Thyroid gland (tissue), 4 donors: ENCODE data around the gene MAPK6. TPM values are rescaled to one million over a fixed set of nuclear protein-coding genes. Genes with fewer than 3 reads are reported as not detected.

Source experiments
- DNase-seq, 2 donors: peaks; one replicate each; pipeline ENCODE4 v3.0.0-alpha.2; 2019
- H3K27ac ChIP-seq, 3 donors: fragments of 200-600 bp; sonication (generic); 1 replicate in 2 of 3; 2 replicates in 1 of 3; pipeline ENCODE4 v1.5.1; 2016 to 2019; ENCODE audit warnings: mild to moderate bottlenecking in 1 of 3, moderate library complexity in 1 of 3
- H3K27me3 ChIP-seq: fragments of 200-600 bp; sonication (generic); one replicate; pipeline ENCODE4 v1.5.1; 2019
- H3K36me3 ChIP-seq, 2 donors: fragments of 200-600 bp; sonication (generic); one replicate each; pipeline ENCODE4 v1.5.1; 2016 to 2019
- H3K4me1 ChIP-seq, 2 donors: fragments of 200-600 bp; sonication (generic); one replicate each; pipeline ENCODE4 v1.5.1; 2017 to 2019
- H3K4me3 ChIP-seq, 3 donors: fragments of 200-600 bp; sonication (generic); replicated peaks in 1 of 3; 1 replicate in 2 of 3; 2 replicates in 1 of 3; pipeline ENCODE4 v1.5.1; 2016; ENCODE audit warnings: mild to moderate bottlenecking in 1 of 3
- H3K9me3 ChIP-seq: fragments of 200-600 bp; sonication (generic); one replicate; pipeline ENCODE4 v1.5.1; 2017
- POLR2A ChIP-seq, 2 donors: fragments of 450-650 bp; IDR thresholded peaks; one replicate each; pipeline ENCODE4 v1.6.1; 2017; ENCODE audit warnings: antibody characterized with exemption in 2 of 2, mild to moderate bottlenecking in 2 of 2, moderate library complexity in 1 of 2
- WGBS, 2 donors: methylation state at CpG; one replicate each; pipeline ENCODE4 v1.1.5; 2017; 5-methylcytosine and 5-hydroxymethylcytosine counted together
- intact Hi-C: fragments of 100-400 bp; cut with DNase I; formaldehyde crosslinking; loops from one replicate; pipeline ENCODE4 v1.15.1; 2023
- total RNA-seq, 4 donors: library from RNA; depleted of rRNA; stranded (reverse); fragments of >200 nt; gene quantifications; one replicate each; pipeline ENCODE4 v1.2.3, GENCODE V29; 2016
- TF ChIP-seq, protein P1 (sequence below), 6 experiments: fragments of 200-600 bp in 3 of 6; fragments of 450-650 bp in 3 of 6; sonication (generic) in 3 of 6; IDR thresholded peaks; one replicate each; pipeline ENCODE4 v1.5.1; 2016 to 2019; ENCODE audit warnings: antibody characterized with exemption in 6 of 6, mild to moderate bottlenecking in 2 of 6, inconsistent platforms in 1 of 6, moderate library complexity in 1 of 6

The MAPK6 gene
- total RNA-seq, 4 donors from 2014 or later, result 27.3 to 61.3 (median 30.9) TPM

DNA sequence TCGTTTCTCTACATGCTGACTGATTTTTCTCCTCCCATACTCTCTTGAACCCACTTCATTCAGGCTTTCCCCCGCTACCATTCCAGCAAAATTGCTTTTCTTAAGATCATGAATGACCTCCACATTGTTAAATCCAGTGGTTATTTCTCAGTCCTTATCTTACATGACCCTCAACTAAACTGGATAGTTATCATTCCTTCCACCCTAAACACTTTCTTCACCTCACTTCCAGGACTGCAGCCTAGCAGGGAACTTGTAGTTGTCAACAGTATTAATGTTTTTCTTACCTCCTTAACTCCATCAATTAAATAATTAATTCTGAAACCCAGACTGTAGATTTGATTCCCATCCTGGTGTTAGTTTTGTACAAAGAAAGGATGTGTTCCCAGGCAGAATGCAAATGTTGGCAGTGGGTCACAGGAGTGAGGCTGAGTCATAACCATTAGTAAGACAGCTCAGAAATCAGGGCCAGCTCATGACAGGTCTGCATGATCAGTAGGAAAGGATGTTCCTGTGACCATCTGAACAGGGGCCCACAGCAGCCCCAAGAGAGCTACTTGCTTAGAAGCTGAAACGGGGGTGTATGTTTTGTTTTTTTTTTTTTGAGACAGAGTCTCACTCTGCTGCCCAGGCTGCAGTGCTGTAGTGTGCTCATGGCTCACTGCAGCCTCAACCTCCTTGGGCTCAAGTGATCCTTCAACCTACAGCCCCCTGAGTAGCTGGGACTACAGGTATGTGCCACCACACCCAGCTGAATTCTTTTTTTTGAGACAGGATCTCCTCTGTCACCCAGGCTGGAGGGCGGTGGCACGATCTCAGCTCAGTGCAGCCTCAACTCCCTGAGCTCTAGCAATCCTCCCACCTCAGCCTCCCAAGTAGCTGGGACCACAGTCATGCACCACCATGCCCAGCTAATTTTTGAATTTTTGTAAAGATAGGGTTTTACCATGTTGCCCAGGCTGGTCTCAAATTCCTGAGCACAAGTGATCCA is 84.5 kb downstream of the MAPK6 start:
- no peaks in the 10 kb centered on the region for H3K9me3 ChIP-seq
- H3K36me3 ChIP-seq, result no peaks in the 10 kb centered on the region
- peak; percentile 23 to 30 for DNase-seq
- no peak overlapping the region for H3K27ac ChIP-seq
- intact Hi-C loops, result no loop called here
- no peaks in the 10 kb centered on the region for H3K27me3 ChIP-seq
- no peak overlapping the region for H3K4me3 ChIP-seq
- TF ChIP-seq, protein P1, sequence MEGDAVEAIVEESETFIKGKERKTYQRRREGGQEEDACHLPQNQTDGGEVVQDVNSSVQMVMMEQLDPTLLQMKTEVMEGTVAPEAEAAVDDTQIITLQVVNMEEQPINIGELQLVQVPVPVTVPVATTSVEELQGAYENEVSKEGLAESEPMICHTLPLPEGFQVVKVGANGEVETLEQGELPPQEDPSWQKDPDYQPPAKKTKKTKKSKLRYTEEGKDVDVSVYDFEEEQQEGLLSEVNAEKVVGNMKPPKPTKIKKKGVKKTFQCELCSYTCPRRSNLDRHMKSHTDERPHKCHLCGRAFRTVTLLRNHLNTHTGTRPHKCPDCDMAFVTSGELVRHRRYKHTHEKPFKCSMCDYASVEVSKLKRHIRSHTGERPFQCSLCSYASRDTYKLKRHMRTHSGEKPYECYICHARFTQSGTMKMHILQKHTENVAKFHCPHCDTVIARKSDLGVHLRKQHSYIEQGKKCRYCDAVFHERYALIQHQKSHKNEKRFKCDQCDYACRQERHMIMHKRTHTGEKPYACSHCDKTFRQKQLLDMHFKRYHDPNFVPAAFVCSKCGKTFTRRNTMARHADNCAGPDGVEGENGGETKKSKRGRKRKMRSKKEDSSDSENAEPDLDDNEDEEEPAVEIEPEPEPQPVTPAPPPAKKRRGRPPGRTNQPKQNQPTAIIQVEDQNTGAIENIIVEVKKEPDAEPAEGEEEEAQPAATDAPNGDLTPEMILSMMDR (IDR thresholded peaks at IDR 0.05), result no peak
- TF ChIP-seq POLR2A (IDR thresholded peaks at IDR 0.05), result no peak
- no peaks in the 10 kb centered on the region for H3K4me1 ChIP-seq
- WGBS, 2 donors, result 64 to 66% methylated on average over 5 of the region's 5 CpGs

DNA sequence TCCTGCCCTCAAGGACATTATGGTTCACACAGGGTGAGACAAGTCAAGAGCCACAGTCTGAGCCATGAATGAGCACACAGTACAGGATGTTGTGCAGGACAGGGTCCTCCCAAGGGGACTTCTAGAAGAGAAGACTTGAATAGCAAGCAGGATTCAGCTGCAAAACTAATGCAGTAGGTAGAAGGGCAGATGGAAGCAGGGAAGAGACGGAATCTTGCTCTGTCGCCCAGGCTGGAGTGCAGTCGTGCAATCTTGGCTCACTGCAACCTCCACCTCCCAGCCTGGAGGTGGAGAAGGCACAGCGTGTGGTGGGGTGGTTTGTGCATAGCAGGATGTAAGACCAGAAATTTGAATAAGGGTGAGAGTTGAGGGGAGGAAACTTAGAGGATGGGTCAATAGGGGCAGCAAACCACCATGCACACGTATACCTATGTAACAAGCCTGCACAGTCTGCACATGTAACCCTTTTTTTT is 85.5 kb downstream of the MAPK6 start:
- no peak for TF ChIP-seq POLR2A (IDR thresholded peaks at IDR 0.05)
- TF ChIP-seq, protein P1 (IDR thresholded peaks at IDR 0.05), result no peak
- no peaks in the 10 kb centered on the region for H3K4me1 ChIP-seq
- no peaks in the 10 kb centered on the region for H3K9me3 ChIP-seq
- 85 to 94% methylated on average over 5 of the region's 5 CpGs for WGBS, 2 donors
- intact Hi-C loops, result no loop called here
- H3K4me3 ChIP-seq, result no peak overlapping the region
- no peaks in the 10 kb centered on the region for H3K27me3 ChIP-seq
- no peak overlapping the region for H3K27ac ChIP-seq
- no peaks in the 10 kb centered on the region for H3K36me3 ChIP-seq
- DNase-seq, result no peak

DNA sequence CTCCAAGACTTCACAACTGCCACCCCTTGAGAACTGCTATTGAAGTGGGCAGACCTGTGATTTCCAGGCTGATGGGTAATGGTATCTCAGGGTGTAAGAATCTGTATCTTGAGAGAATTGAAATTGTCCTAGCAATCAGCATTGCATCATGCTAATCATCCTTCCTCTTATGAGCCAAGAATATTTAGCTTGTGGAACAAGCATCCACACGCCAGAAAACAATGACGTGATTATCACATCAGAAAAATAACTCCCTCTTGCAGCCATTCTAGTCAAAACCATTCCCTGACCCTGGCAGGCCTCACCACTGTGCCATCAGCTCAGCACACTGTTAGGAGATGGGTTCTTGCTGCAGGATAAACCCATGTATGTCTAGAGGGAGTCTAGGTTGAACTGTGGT is 86.8 kb downstream of the MAPK6 start:
- intact Hi-C loops, result no loop called here
- 93 to 97% methylated on average over 2 of the region's 2 CpGs for WGBS, 2 donors

DNA sequence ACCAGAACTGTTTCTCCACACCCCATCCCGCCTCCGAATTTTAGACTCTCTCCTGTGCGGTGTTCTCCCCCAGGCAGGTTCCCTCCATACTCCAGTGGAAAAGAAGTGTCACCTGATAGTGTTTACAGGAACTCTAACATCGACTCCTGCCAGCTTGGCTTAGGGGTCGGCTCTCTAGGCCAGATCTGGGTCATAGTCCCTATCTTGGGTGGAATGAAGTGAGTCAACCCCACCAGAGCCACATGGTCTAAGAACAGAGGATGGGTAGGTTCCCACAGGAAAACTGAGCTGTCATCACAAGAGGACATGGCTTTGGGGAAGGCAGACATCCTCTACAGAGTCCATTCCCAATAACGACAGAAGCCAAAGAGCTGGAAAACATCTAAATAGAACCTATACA is 87.6 kb downstream of the MAPK6 start:
- Histone ChIP-seq H3K4me3 (no peak overlapping the region), H3K27ac (no peak overlapping the region), H3K27me3 (no peaks in the 10 kb centered on the region), H3K9me3 (no peaks in the 10 kb centered on the region), H3K36me3 (no peaks in the 10 kb centered on the region), H3K4me1 (no peaks in the 10 kb centered on the region)
- TF ChIP-seq POLR2A (IDR thresholded peaks at IDR 0.05), result no peak
- TF ChIP-seq, protein P1 (IDR thresholded peaks at IDR 0.05), result no peak
- WGBS, 2 donors, result 71 to 77% methylated on average over 6 of the region's 6 CpGs
- intact Hi-C loops, result no loop called here
- no peak for DNase-seq

More for the DNA sequence above, 86.8 kb downstream of the MAPK6 start:
- no peak for TF ChIP-seq POLR2A (IDR thresholded peaks at IDR 0.05)
- TF ChIP-seq, protein P1 (IDR thresholded peaks at IDR 0.05), result no peak
- Histone ChIP-seq H3K4me1 (no peaks in the 10 kb centered on the region), H3K27me3 (no peaks in the 10 kb centered on the region), H3K4me3 (no peak overlapping the region), H3K9me3 (no peaks in the 10 kb centered on the region), H3K27ac (no peak overlapping the region), H3K36me3 (no peaks in the 10 kb centered on the region)
- DNase-seq, result no peak

DNA sequence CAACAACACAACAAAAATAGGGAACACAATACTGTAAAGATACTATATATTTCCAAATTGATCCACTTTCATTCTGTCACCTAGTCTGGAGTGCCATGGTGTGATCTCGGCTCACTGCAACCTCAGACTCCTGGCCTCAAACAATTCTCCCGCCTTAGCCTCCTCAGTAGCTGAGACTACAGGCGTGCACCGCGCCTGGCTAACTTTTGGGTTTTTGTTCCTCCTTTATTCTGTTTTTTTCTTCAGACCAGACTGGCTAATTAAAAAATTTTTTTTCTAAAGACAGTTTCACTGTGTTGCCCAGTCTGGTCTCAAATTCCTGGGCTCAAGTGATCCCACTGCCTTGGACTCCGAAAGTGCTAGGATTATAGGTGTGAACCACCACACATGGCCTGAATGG is 88.2 kb downstream of the MAPK6 start:
- H3K4me1 ChIP-seq, result peaks cover 4 to 5% of the 10 kb centered on the region in 2 donors
- 98 to 99% methylated on average over 6 of the region's 6 CpGs for WGBS, 2 donors
- no peak for DNase-seq
- no peaks in the 10 kb centered on the region for H3K36me3 ChIP-seq
- no peak overlapping the region for H3K27ac ChIP-seq
- TF ChIP-seq, protein P1 (IDR thresholded peaks at IDR 0.05), result no peak
- no peak for TF ChIP-seq POLR2A (IDR thresholded peaks at IDR 0.05)
- no peaks in the 10 kb centered on the region for H3K9me3 ChIP-seq
- H3K27me3 ChIP-seq, result no peaks in the 10 kb centered on the region
- H3K4me3 ChIP-seq, result no peak overlapping the region
- intact Hi-C loops, result no loop called here
